Measurements from ENCODE around the gene UBE2E1.

GRCh38 chr3:23775254-23775909, 30.4 kb upstream of the UBE2E1 start:
- no peak for TF ChIP-seq CTCF (IDR thresholded peaks at IDR 0.05; ENCODE audit: low read depth, low read length)
- TF ChIP-seq POLR2A (IDR thresholded peaks at IDR 0.05; ENCODE audit: extremely low read depth, insufficient read length): no peak
- no peak for TF ChIP-seq MAX (IDR thresholded peaks at IDR 0.05; ENCODE audit: low read depth, low read length)
- TF ChIP-seq MYC (IDR thresholded peaks at IDR 0.05; ENCODE audit: low read depth, low read length): no peak

Measured in NB4 (cell line).